PC-3 (cell line): Measurements from ENCODE around the gene TMEM91. TPM values are rescaled to one million over a fixed set of nuclear protein-coding genes. Genes with fewer than 3 reads are reported as not detected.
"Not testable (repeated sequence)": the region's sequence is repeated elsewhere in the genome, so short reads cannot be mapped to it uniquely, and the experiment has no call there.

Source experiments
- ATAC-seq: fragments of 200-7000 bp; cut with Tn5 transposase; 2 replicates; pipeline ENCODE4 v1.9.1; 2020; ENCODE audit warnings: mild to moderate bottlenecking, moderate library complexity
- BruUV-seq: library from RNA; stranded (reverse); fragments of 400-500 nt; replicated peaks from 2 replicates; lab custom pipeline; 2021; lab: Mats Ljungman, UMichigan
- CTCF ChIA-PET: fragments of 300-600 bp; sonication (Branson Sonifier 250); formaldehyde crosslinking; loops from one replicate; lab custom pipeline; 2022; ENCODE audit warnings: antibody characterized with exemption; lab: Charles Lee
- POLR2A ChIA-PET: fragments of 300-600 bp; sonication (Branson Sonifier 250); formaldehyde crosslinking; loops from one replicate; lab custom pipeline; 2022; ENCODE audit warnings: antibody characterized with exemption; ENCODE audit not compliant: unreplicated experiment; lab: Charles Lee
- DNase-seq: peaks from one replicate; pipeline ENCODE4 v3.0.0-alpha.2; 2015
- H2AFZ ChIP-seq: fragments of 300-600 bp; sonication (generic); 2 replicates; pipeline ENCODE4 v1.6.0; 2016; ENCODE audit warnings: antibody characterized with exemption, low read length
- H3F3A ChIP-seq: fragments of 300-600 bp; sonication (generic); one replicate; pipeline ENCODE4 v1.6.0; 2017; ENCODE audit warnings: antibody characterized with exemption, low read length, control low read depth, mild to moderate bottlenecking; ENCODE audit not compliant: unreplicated experiment
- H3K27ac ChIP-seq: fragments of 300-600 bp; sonication (generic); 2 replicates; pipeline ENCODE4 v1.5.1; 2016; ENCODE audit warnings: mild to moderate bottlenecking, low read length
- H3K27me3 ChIP-seq: fragments of 300-600 bp; sonication (generic); 2 replicates; pipeline ENCODE4 v1.6.1; 2016; ENCODE audit warnings: low read length, mixed read lengths
- H3K36me3 ChIP-seq: fragments of 300-600 bp; sonication (generic); 2 replicates; pipeline ENCODE4 v1.6.1; 2016; ENCODE audit warnings: low read depth, mixed run types, low read length, mixed read lengths
- H3K4me1 ChIP-seq: fragments of 300-600 bp; sonication (generic); 2 replicates; pipeline ENCODE4 v1.5.1; 2016; ENCODE audit warnings: low read length; ENCODE audit not compliant: insufficient read depth
- H3K4me2 ChIP-seq: fragments of 300-600 bp; sonication (generic); 2 replicates; pipeline ENCODE4 v1.6.0; 2016; ENCODE audit warnings: low read length
- H3K4me3 ChIP-seq: fragments of 300-600 bp; sonication (generic); 2 replicates; pipeline ENCODE4 v1.5.1; 2016; ENCODE audit warnings: mild to moderate bottlenecking, low read length, mixed read lengths
- H3K79me2 ChIP-seq: fragments of 300-600 bp; sonication (generic); 2 replicates; pipeline ENCODE4 v1.6.1; 2017; ENCODE audit warnings: low read length, mixed read lengths
- H3K9ac ChIP-seq: fragments of 300-600 bp; sonication (generic); 2 replicates; pipeline ENCODE4 v1.6.0; 2016; ENCODE audit warnings: mild to moderate bottlenecking, low read length
- H3K9me2 ChIP-seq: fragments of 300-600 bp; sonication (generic); replicated peaks from 2 replicates; pipeline ENCODE4 v1.6.1; 2016; ENCODE audit warnings: mixed run types, low read length, mixed read lengths
- H3K9me3 ChIP-seq: fragments of 300-600 bp; sonication (generic); 2 replicates; pipeline ENCODE4 v1.6.1; 2016; ENCODE audit warnings: low read length, mixed read lengths
- H4K20me1 ChIP-seq: fragments of 300-600 bp; sonication (generic); 2 replicates; pipeline ENCODE4 v1.6.1; 2016; ENCODE audit warnings: low read length, mixed read lengths
- EZH2 ChIP-seq: fragments of 300-600 bp; sonication (generic); IDR thresholded peaks from one replicate; pipeline ENCODE4 v1.6.1; 2017; ENCODE audit warnings: antibody characterized with exemption, mild to moderate bottlenecking, low read length; ENCODE audit not compliant: unreplicated experiment
- EZH2phosphoT487 ChIP-seq: fragments of 300-600 bp; sonication (generic); IDR thresholded peaks from 2 replicates; pipeline ENCODE4 v1.6.1; 2018; ENCODE audit warnings: mild to moderate bottlenecking, antibody characterized with exemption, low read length, borderline replicate concordance
- intact Hi-C: fragments of 100-400 bp; cut with micrococcal nuclease; formaldehyde crosslinking; loops from 2 replicates; pipeline ENCODE4 v1.9.0; 2023
- total RNA-seq: library from RNA; depleted of rRNA; stranded (reverse); fragments of >200 nt; gene quantifications from 2 replicates; pipeline ENCODE4 v1.2.3, GENCODE V29; 2014
- TF ChIP-seq, protein P1 (sequence below): fragments of 300-600 bp; sonication (generic); conservative IDR thresholded peaks from 2 replicates; pipeline ENCODE4 v1.5.1; 2017; ENCODE audit warnings: antibody characterized with exemption, low read depth, mild to moderate bottlenecking, low read length

TMEM91 gene
- total RNA-seq, 1 experiment from 2014 or later = 2.4 TPM

DNA sequence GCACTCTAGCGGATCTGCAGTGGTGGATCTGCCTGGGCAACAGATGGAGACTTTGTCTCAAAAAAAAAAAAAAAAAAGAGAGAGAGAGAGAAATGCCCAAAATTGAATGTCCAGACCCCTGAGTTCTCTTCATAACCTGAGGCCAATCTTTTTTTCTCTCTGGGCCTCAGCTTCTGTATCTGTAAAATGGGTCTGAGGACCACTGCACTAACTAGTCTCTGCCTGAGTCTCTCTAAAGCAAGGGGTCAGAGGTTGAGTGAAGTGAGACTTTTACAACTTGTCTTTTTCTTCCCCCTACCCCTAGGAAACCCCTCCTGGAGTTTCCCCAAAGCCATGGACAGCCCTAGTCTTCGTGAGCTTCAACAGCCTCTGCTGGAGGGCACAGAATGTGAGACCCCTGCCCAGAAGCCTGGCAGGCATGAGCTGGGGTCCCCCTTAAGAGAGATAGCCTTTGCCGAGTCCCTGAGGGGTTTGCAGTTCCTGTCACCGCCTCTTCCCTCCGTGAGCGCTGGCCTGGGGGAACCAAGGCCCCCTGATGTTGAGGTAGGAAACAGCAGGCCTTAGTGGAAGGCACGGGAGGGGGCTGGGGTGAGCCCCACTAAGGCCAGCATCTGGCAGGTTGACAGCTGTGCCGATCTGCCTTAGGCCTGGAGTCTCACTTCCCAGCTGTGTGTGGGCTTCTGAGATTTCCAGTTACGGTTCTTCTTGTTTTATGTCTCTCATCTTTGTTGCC is 1.8 kb downstream of the TMEM91 start:
- H3K9me2 ChIP-seq = no peaks in the 10 kb centered on the region
- no peaks in the 10 kb centered on the region for H3K4me1 ChIP-seq
- H3K27ac ChIP-seq = no peak overlapping the region
- H3F3A ChIP-seq = no peaks in the 10 kb centered on the region
- intact Hi-C loops = no loop called here
- no TSS peak for BruUV-seq
- no peak overlapping the region for H3K4me3 ChIP-seq
- H3K9ac ChIP-seq = no peak overlapping the region
- no peak for TF ChIP-seq EZH2
- no peak for TF ChIP-seq EZH2phosphoT487
- TF ChIP-seq, protein P1, sequence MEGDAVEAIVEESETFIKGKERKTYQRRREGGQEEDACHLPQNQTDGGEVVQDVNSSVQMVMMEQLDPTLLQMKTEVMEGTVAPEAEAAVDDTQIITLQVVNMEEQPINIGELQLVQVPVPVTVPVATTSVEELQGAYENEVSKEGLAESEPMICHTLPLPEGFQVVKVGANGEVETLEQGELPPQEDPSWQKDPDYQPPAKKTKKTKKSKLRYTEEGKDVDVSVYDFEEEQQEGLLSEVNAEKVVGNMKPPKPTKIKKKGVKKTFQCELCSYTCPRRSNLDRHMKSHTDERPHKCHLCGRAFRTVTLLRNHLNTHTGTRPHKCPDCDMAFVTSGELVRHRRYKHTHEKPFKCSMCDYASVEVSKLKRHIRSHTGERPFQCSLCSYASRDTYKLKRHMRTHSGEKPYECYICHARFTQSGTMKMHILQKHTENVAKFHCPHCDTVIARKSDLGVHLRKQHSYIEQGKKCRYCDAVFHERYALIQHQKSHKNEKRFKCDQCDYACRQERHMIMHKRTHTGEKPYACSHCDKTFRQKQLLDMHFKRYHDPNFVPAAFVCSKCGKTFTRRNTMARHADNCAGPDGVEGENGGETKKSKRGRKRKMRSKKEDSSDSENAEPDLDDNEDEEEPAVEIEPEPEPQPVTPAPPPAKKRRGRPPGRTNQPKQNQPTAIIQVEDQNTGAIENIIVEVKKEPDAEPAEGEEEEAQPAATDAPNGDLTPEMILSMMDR = no peak
- H3K4me2 ChIP-seq = no peak overlapping the region
- H3K9me3 ChIP-seq = no peaks in the 10 kb centered on the region
- H3K79me2 ChIP-seq = no peaks in the 10 kb centered on the region
- H2AFZ ChIP-seq = no peak overlapping the region
- no peak for DNase-seq
- CTCF ChIA-PET = no interaction called here
- POLR2A ChIA-PET = no interaction called here
- ATAC-seq = no peak
- H3K27me3 ChIP-seq = no peaks in the 10 kb centered on the region
- no peaks in the 10 kb centered on the region for H4K20me1 ChIP-seq
- H3K36me3 ChIP-seq = no peaks in the 10 kb centered on the region

DNA sequence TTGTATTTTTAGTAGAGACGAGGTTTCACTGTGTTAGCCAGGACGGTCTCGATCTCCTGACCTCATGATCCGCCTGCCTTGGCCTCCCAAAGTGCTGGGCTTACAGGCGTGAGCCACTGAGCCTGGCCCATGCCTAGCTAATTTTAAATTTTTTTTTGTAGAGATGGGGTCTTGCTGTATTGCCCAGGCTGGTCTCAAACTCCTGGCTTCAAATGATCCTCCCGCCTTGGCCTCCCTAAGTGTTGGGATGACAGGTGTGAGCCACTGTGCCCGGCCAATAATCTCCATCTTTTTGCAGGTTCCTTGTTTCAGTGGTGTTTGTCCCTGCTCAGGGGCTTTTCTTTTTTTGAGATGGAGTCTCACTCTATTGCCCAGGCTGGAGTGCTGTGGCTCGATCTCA is 5.2 kb downstream of the TMEM91 start:
- ATAC-seq, H4K20me1 ChIP-seq, H3K79me2 ChIP-seq, H3K9me2 ChIP-seq, BruUV-seq, H3F3A ChIP-seq, H3K27ac ChIP-seq, CTCF ChIA-PET, H3K4me3 ChIP-seq, DNase-seq, POLR2A ChIA-PET, H3K36me3 ChIP-seq, H3K9me3 ChIP-seq, H3K4me1 ChIP-seq, H3K4me2 ChIP-seq, H3K9ac ChIP-seq, H2AFZ ChIP-seq, H3K27me3 ChIP-seq, intact Hi-C loops: not testable (repeated sequence)

DNA sequence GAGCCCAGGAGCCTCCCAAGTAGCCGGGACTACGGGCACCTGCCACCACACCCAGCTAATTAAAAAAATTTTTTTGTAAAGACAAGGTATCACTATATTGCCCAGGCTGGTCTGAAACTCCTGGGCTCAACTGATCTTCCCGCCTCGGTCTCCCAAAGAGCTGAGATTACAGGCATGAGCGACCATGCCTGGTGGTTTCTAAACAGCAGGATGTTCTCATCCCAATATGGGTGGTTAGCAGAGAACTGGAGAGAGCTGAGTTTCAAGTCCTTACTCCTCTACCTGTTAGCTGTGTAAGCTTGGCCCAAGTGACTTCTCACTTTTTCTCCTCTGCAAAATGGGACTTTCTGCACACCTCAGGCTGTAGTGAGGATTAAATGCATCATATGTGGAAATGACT is 8.0 kb downstream of the TMEM91 start:
- no peak overlapping the region for H3K4me2 ChIP-seq
- H3K4me1 ChIP-seq = no peaks in the 10 kb centered on the region
- no peaks in the 10 kb centered on the region for H3K36me3 ChIP-seq
- ChIA-PET POLR2A (interaction anchor here (0.6 kb wide), 1 partner anchor 64 kb away, joined by 5 read pairs; no protein-coding TSS in a partner anchor), CTCF (no interaction called here)
- no peaks in the 10 kb centered on the region for H3F3A ChIP-seq
- H3K27ac ChIP-seq = no peak overlapping the region
- TF ChIP-seq, protein P1 = no peak
- TF ChIP-seq EZH2phosphoT487 (no peak), EZH2 (no peak)
- no peaks in the 10 kb centered on the region for H3K79me2 ChIP-seq
- no peak overlapping the region for H2AFZ ChIP-seq
- DNase-seq (no peak), ATAC-seq (no peak)
- no peaks in the 10 kb centered on the region for H4K20me1 ChIP-seq
- intact Hi-C loops = no loop called here
- no peaks in the 10 kb centered on the region for H3K9me3 ChIP-seq
- H3K9ac ChIP-seq = no peak overlapping the region
- no peaks in the 10 kb centered on the region for H3K27me3 ChIP-seq
- H3K9me2 ChIP-seq = no peaks in the 10 kb centered on the region
- BruUV-seq = no TSS peak
- no peak overlapping the region for H3K4me3 ChIP-seq
